Right forelimb (tissue), 1 donor: ENCODE data around the gene DUSP5.

Experiments
- DNase-seq: peaks from one replicate; pipeline ENCODE4 v3.0.0-alpha.2; 2018

DUSP5 gene

DNA sequence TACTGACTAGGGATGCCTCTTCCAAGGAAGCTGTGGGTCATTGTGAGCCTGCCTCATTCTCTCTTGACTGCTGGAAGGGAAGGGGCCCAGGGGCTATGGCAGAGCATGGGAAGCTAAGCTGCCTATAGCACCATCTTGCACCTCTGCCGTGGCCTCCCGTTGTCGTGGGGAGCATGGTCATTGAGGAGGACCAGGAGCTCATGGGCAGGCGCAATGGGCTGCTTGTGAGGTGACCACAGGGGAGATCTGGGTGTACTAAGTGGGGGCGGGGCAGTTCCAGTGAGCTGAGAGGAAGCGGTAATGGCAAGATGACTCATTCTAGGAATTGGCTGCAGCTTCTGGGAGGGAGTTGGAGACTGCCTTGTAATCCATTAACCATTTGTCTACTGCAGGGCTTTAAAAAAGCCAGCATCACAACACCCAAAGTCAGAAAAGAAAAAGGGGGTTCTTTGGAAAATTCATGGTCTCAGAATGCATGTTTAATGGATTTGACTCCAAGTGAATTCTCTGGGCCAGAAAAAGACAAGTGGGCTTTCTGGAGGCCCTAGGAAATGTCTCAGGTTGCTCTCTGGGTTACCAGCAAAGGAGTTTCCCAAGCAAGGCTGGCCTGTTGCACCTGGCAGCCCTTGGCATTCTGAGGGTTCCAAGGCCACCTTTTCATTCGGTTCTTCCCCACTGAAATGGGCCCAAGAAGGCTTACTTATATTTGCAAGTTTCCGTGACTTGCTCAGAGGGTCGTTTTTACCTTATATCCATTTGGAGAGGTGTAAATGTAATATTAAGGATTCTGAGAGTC is 3.6 kb downstream of the DUSP5 start:
- peak; percentile 76 for DNase-seq

GRCh38 chr10:110502072-110502845 is 4.6 kb downstream of the DUSP5 start:
- peak; percentile 4 for DNase-seq

DNA sequence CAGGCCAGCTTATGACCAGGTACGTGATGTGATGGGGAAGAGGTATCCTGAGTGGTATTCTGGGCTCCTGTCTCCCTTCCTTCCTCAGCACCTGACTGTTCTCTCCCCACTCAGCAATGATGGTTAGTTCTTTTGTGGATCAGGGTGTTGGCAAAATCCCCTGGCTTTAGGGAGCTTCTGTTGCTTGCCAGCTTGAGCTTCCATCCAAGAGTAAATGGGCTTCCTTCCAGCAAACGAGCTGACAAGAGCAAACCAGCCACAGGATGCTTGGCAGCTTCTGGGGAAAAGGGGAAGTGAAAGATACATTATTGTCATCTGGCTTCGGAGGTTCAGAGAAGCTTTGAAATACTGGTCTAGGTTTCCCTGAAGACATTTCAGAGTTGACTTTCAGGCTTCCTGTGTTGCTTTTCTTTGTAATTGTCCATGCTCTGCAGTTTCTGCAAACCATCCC is 5.2 kb downstream of the DUSP5 start:
- DNase-seq = peak; percentile 61

DNA sequence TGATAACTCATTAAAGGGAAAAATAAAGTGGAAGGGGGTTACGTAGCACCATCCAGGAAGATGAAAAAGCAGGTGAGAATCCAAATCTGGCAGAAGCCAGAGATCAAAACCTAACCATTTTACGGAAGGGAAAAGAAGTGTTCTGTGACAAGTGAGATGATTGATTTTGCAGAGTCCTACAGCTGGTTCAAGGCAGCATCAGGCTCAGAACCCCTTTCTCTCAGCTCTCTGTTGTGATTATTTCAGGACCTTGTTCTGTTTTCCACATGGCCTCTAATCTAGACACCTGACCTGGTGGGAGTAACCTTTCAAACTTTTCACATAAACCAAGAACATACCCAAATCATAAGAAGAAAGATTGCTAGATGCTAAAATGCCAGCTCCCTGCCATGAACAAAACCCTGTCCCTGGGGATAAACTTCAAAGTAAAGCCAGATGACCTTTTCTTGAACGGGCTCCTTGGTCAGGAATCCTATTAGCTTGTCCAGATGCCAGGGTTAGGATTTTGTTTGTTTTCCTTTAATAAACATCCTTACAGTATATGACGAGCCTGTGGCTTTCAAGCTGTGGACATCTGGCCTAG is 5.9 kb downstream of the DUSP5 start:
- DNase-seq = peak; percentile 18

DNA sequence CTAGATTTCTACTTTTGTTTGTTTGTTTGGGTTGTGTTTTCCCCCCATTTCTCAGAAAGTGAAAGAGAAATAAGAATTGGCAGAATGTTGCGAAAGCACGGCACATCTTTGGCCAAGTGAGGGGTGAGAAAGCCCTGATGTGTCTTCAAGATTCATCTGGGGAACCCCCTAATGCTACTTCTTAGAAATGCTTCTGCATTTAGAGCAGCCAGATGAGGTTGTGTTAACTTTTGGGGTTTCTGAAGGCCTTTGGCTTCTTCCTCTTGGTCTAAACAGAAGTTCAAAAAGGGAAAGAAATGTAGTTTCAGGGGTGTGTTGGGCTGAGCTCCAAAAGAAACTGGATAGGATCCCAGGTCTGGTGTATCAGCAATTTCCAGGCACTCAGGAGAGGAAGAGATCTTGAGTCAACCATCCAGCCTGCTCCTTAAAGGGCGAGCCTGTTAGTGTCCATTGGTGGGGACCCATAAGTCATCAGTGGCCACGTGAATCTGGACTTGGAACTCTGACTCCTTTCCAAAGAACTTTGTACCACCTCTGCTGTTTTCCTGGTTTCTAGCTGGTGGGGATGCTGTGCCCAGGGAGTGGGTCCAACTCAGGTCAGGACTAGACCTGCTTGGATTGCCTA is 6.5 kb downstream of the DUSP5 start:
- peak; percentile 49 for DNase-seq

- DNase-seq = peak; percentile 38
These were observed 7.5 kb downstream of the DUSP5 start for GRCh38 chr10:110505130-110505770.

DNA sequence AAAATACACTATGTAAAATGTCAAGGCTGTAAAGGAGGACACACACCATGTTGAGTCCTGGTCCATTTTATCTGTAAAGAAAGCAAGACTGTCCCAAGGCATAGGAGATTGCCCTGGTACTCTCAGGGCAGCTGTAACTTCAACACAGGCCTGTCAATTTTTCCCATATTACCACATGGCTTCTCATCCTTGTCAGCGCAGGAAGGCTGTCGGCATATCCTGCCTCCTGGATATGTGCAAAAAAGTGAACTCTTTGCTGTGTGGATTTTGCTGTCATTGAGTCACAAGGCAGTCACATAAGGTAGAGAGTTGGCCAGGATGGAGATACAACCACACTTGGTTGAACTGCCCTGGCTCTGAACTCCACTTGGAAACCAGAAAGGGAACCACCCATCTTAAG is 8.7 kb downstream of the DUSP5 start:
- peak; percentile 17 for DNase-seq

GRCh38 chr10:110507346-110507745 is 9.6 kb downstream of the DUSP5 start:
- DNase-seq = peak; percentile 13

DNA sequence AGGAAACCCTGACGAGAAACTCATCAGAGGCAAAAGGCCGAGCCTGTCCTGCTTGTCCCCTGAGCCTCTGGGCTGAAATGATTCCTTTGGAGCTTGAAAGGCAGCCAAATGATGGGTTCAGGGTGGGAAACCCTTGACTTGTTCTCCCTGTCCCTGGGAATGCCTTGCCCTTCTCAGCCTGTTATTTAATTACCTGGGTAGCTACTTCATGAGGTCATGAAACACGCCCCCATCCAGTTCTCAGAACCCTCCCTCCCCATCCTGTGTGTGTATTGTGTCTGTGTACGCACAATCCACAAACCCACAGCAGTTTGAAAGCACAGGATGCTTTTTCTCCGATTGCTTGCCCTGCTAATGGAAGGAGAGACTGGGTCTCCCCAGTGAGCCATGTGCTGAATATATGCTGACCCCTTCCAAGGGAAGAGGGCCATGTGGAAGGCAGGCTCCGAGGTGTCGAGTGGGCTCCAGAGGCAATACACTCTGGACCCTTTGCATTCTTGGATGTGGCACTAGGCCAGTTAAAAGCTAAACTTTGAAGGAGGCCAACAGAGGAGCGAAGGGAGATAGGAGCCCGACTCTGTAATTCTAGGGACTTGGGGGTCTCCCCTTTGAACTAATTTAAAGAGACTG is 10.6 kb downstream of the DUSP5 start:
- peak; percentile 29 for DNase-seq

DNA sequence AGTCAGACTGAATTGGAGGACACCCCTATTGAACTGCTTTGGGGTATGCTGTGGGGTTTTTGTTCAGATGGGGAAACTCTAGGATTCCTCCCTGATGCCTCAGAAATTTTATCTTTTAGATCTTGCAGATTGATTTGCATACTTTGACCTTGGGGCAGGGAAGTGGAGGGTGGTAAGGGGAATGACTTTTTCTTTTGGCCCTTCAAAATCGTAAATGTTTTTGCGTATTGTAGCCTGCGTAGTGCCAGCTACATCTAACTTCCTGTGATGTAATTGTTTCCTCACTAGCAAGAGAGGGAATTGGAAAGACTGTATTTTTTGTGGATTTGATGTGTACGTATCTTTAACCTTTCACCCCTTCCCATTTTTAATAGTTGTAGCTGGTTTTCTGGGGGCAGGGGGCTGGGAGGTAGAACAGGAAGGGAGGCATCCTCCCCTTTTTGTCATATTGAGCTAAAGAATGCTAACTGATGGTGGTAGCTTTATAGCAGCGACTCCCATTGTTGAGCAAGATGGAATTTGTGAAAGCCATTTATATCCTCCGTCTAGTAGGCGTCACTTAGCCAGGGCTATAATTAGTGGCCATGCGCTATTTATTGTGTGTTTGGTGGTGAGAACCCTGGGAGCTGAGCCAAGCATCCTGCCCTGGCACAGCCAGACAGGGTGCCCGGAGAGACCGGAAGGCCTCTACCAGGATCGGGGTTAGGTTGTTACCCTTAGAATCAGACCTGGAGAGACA is 11.3 kb downstream of the DUSP5 start:
- DNase-seq = peak; percentile 44

GRCh38 chr10:110509560-110509959 is 11.9 kb downstream of the DUSP5 start:
- DNase-seq = peak; percentile 23

DNA sequence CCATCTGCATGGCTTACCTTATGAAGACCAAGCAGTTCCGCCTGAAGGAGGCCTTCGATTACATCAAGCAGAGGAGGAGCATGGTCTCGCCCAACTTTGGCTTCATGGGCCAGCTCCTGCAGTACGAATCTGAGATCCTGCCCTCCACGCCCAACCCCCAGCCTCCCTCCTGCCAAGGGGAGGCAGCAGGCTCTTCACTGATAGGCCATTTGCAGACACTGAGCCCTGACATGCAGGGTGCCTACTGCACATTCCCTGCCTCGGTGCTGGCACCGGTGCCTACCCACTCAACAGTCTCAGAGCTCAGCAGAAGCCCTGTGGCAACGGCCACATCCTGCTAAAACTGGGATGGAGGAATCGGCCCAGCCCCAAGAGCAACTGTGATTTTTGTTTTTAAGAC is 12.4 kb downstream of the DUSP5 start:
- DNase-seq = peak; percentile 37

GRCh38 chr10:110510730-110511129 is 13.0 kb downstream of the DUSP5 start:
- peak; percentile 18 for DNase-seq

DNA sequence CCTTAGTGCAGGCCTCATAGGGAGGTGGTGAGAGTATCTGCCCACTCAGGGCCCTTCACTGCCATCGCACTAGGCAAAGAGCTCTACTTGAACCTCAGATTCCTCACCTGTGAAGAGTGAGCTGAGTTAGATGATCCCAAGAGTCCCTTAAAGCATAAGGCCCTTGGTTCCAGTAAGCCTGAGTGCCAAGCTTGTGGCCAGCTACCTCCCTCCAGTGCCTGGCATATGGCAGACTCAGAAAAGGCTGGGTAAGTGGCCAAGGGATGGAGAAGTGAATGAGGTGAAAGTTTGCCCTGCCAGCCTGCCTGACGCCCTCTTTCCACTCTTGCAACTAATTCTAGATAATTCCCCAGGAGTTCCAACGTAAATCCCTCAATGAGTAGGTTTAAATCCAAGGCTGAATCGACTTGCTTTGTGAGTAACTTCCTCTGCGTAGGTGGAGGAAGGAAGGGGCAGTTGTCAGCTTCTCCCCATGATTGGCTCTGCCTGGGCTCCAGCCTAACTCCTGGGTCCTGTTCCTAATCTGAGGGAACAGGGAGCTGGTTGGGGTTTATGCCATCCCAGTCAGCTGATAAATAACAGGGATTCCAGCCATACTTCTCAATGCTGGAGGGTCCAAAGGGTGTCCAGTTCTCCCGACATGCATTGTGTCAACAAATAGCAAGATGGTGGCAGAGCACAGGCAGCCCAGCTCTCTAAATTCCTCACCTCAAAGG is 14.2 kb downstream of the DUSP5 start:
- DNase-seq = peak; percentile 13

GRCh38 chr10:110512461-110513187 is 14.9 kb downstream of the DUSP5 start:
- DNase-seq = peak; percentile 7

DNA sequence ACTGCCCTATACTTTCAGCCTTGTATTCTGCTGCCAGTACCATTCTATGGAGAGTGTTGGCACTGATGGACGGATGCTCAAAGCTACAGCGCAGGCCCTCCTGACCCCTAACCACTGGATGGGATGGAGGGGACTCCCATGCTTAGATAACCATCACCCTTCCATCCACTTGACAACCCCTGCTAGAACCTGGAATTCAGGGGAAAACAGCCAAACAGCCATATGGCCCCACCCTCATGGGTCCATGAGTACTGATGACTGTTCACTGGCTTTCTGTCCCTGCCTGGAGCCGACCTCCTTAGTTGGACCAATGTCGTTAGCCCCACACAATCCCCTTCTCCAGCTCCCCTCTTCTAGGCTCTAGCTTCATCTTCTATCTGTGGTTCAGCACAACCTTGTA is 16.2 kb downstream of the DUSP5 start:
- DNase-seq = no peak

GRCh38 chr10:110514848-110515247 is 17.1 kb downstream of the DUSP5 start:
- no peak for DNase-seq

DNA sequence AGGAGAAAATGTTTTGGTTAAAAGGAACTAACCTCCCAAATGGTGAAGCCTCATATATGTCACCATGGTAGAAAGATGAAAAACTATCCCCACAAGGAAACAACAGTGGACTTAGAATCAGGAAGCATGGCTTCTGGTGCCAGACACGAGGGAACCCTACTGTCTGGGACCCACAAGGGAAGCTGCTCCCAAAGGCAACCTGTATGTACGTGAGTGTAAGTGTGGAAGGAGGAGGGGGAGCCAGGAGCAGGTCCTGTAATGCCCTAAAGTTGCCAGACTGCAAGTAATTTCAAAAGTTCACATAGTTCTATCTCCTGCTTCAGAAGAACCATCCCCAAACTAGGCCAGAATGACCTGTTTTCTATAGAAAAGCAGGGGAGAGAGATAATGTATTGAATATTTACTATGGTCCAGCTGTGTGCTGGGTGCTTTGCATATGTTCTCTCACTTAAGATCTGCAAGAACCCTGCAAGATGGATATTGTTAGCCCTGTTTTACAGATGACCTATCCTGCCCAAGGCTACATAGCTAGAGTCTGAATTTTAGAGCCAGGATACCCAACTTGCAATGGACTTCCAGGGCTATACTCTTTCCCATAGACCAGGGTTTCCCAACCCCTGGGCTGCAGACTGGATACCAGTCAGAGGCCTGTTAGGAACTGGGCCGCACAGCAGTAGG is 19.2 kb downstream of the DUSP5 start:
- no peak for DNase-seq

DNA sequence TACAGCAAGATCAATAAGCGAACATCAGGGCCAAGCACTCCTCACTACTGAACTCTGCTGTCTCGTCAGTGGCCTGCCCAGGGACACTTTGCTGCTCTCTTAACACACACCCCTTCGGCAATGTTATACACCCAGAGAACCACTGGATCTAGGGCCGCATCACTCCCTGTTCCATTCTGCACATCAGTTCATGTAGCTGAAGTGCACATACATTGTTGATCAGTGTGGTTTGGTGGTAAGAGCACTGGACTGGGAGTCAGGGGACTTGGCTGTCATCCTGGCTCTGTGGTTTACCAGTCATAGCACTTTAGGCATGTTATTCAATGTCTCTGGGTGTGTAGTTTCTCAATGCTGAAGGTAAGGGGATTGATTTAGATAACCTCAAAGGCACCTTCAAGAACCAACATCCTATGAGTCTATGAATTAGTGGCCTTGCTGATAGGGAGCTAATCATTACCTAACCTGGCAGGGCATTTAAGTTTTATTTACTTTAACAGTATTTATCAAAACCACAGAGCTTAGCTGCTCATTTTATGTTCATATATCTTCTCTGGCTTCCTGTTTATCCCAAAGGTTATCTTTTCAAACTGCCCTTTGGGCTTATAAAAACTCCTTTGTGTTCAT is 24.8 kb downstream of the DUSP5 start:
- no peak for DNase-seq
